DND-41 (cell line): Measurements from ENCODE around the gene CES4A.

ENCODE experiments used
- EZH2 ChIP-seq: IDR thresholded peaks from 3 replicates; pipeline ENCODE4 v1.6.1; 2012; ENCODE audit warnings: borderline replicate concordance, low read depth, mild to moderate bottlenecking, moderate library complexity, low read length, inconsistent platforms; ENCODE audit not compliant: severe bottlenecking
- TF ChIP-seq, protein P1 (sequence below): IDR thresholded peaks from 2 replicates; pipeline ENCODE4 v1.5.1; 2012; ENCODE audit warnings: borderline replicate concordance, low read length, moderate library complexity, mild to moderate bottlenecking; ENCODE audit not compliant: poor library complexity, severe bottlenecking; ENCODE audit errors: extremely low read depth

DNA sequence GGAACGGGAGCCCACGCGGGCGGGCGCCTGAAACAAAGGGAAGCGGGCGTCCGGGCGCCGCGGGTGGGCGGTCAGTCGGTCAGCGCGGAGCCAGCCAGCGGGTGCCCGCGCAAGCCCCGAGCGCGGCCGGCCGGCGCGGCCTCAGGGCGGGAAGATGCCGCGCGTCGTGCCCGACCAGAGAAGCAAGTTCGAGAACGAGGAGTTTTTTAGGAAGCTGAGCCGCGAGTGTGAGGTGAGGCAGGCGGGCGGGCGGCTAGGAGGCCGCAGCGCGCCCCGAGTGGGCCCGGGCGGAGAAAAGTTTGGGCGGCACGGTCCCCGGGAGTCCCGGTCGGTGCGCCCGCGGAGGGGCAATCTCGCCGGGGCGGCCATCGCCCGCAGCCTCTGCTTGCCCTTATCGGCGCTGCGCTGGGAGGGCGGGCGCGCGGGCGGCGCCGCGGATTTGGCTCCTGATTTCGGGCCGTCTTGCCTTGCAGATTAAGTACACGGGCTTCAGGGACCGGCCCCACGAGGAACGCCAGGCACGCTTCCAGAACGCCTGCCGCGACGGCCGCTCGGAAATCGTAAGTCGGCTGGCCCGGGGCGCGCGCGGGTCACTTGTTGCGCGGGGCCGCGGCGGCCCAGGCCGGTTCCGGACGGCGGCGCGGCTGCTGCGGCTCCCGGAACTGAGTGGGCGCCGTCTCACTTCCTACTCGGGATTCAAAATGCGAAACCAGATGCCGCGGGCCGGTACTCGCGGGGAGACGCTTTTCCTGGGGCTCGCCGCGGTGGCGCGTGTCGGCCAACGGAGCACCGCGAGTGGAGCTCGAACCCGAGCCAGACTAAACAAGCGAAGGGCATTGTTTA lies 41.1 kb downstream of the CES4A start:
- TF ChIP-seq, protein P1, sequence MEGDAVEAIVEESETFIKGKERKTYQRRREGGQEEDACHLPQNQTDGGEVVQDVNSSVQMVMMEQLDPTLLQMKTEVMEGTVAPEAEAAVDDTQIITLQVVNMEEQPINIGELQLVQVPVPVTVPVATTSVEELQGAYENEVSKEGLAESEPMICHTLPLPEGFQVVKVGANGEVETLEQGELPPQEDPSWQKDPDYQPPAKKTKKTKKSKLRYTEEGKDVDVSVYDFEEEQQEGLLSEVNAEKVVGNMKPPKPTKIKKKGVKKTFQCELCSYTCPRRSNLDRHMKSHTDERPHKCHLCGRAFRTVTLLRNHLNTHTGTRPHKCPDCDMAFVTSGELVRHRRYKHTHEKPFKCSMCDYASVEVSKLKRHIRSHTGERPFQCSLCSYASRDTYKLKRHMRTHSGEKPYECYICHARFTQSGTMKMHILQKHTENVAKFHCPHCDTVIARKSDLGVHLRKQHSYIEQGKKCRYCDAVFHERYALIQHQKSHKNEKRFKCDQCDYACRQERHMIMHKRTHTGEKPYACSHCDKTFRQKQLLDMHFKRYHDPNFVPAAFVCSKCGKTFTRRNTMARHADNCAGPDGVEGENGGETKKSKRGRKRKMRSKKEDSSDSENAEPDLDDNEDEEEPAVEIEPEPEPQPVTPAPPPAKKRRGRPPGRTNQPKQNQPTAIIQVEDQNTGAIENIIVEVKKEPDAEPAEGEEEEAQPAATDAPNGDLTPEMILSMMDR = no peak
- no peak for TF ChIP-seq EZH2
